Small intestine (tissue), 7 donors: Measurements from ENCODE around the gene DDX20. TPM values are rescaled to one million over a fixed set of nuclear protein-coding genes. Genes with fewer than 3 reads are reported as not detected.

Experiments used
- DNase-seq, 2 donors: peaks; one replicate each; pipeline versions ENCODE4 v3.0.0 to v3.0.0-alpha.2; 2013
- FAIRE-seq: peaks from 2 replicates; lab custom pipeline; 2012; peaks lifted over from hg19 to GRCh38; lab: Jason Lieb, UNC
- H3K27ac ChIP-seq, 3 donors: one replicate each; pipeline ENCODE4 v1.5.1; 2013; ENCODE audit warnings: low read length in 2 of 3, mild to moderate bottlenecking in 2 of 3, control low read depth in 1 of 3, inconsistent platforms in 1 of 3, low read depth in 1 of 3, moderate library complexity in 1 of 3
- H3K27me3 ChIP-seq, 3 donors: one replicate each; pipeline ENCODE4 v1.6.1; 2013; ENCODE audit warnings: low read length in 3 of 3, inconsistent platforms in 1 of 3; ENCODE audit not compliant: control insufficient read depth in 3 of 3, insufficient read depth in 3 of 3
- H3K36me3 ChIP-seq, 3 donors: one replicate each; pipeline ENCODE4 v1.6.1; 2013; ENCODE audit warnings: low read length in 3 of 3, inconsistent platforms in 1 of 3, low read depth in 1 of 3, mild to moderate bottlenecking in 1 of 3, moderate library complexity in 1 of 3; ENCODE audit not compliant: control insufficient read depth in 3 of 3, insufficient read depth in 2 of 3
- H3K4me1 ChIP-seq, 3 donors: one replicate each; pipeline ENCODE4 v1.6.1; 2013; ENCODE audit warnings: low read length in 2 of 3, inconsistent platforms in 1 of 3, low read depth in 1 of 3, mild to moderate bottlenecking in 1 of 3, moderate library complexity in 1 of 3; ENCODE audit not compliant: control insufficient read depth in 3 of 3, insufficient read depth in 2 of 3
- H3K4me3 ChIP-seq, 3 donors: one replicate each; pipeline ENCODE4 v1.5.1; 2013; ENCODE audit warnings: low read length in 3 of 3, control low read depth in 1 of 3, inconsistent platforms in 1 of 3, low read depth in 1 of 3, mild to moderate bottlenecking in 1 of 3, moderate library complexity in 1 of 3
- H3K9me3 ChIP-seq, 2 donors: one replicate each; pipeline ENCODE4 v1.6.1; 2013; ENCODE audit warnings: low read depth in 1 of 2, low read length in 1 of 2; ENCODE audit not compliant: control insufficient read depth in 2 of 2, insufficient read depth in 1 of 2
- WGBS, 3 donors: extraction: QIAGEN DNeasy Blood & Tissue Kit; methylation state at CpG; one replicate each; pipeline ENCODE4 v1.1.7; 2013; 5-methylcytosine and 5-hydroxymethylcytosine counted together
- polyA plus RNA-seq, 4 donors: library from polyadenylated mRNA; stranded (reverse) in 3 of 4; unstranded in 1 of 4; fragments of 200-250 nt in 3 of 4; fragments of 120-200 nt in 1 of 4; gene quantifications; one replicate each; pipeline versions ENCODE4 v1.2.1 to v1.2.3, GENCODE V29; 2013
- donor health status: healthy with polysubstance abuse.
- donor health status: control.
- donor health status: control.
- donor health status: Bipolar disorder and iron deficiency.
- donor health status: healthy.

DDX20 gene
- polyA plus RNA-seq, 4 donors: 3.0 to 12.5 (median 4.9) TPM

DNA sequence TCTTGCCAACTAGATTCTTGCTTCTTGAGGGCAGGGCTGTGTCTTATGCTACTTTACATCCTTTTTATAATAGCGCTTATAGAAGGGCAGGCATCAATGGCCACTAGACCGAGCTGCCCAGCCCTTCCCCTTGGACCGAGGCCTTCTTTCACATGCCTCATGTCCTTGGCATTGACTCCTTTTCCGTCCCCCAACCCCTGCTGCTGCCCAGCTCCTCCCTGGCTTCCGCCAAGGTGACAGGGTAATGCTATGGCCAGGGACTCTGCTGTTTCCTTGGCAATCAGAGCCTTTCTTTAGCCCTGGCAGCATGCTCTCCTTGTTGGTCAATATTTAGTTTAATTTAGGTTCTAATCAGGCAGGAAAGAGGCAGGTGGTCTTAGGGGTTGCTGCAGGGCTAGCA, 48.2 kb downstream of the DDX20 start:
- Histone ChIP-seq H3K4me1 (no peaks in the 10 kb centered on the region), H3K9me3 (no peaks in the 10 kb centered on the region), H3K36me3 (no peaks in the 10 kb centered on the region), H3K4me3 (no peak overlapping the region), H3K27ac (no peak overlapping the region), H3K27me3 (peaks cover 0 to 3% (median 0%) of the 10 kb centered on the region in 3 donors)
- no peak for DNase-seq
- 74 to 82% (median 77%) methylated on average over 5 of the region's 5 CpGs for WGBS, 3 donors
- no peak for FAIRE-seq

GRCh38 chr1:111804776-111805175, 49.1 kb downstream of the DDX20 start:
- 66 to 80% (median 67%) methylated on average over 11 of the region's 11 CpGs for WGBS, 3 donors

GRCh38 chr1:111805251-111805650, 49.5 kb downstream of the DDX20 start:
- WGBS, 3 donors: 73 to 75% (median 74%) methylated on average over 2 of the region's 2 CpGs
- FAIRE-seq: no peak
- Histone ChIP-seq H3K27ac (no peak overlapping the region), H3K4me3 (no peak overlapping the region), H3K36me3 (no peaks in the 10 kb centered on the region), H3K4me1 (no peaks in the 10 kb centered on the region), H3K27me3 (peaks cover 0 to 3% (median 0%) of the 10 kb centered on the region in 3 donors), H3K9me3 (no peaks in the 10 kb centered on the region)
- no peak for DNase-seq

More at GRCh38 chr1:111804776-111805175, 49.1 kb downstream of the DDX20 start:
- Histone ChIP-seq H3K4me3 (no peak overlapping the region), H3K36me3 (no peaks in the 10 kb centered on the region), H3K27me3 (peaks cover 0 to 3% (median 0%) of the 10 kb centered on the region in 3 donors), H3K27ac (no peak overlapping the region), H3K4me1 (no peaks in the 10 kb centered on the region), H3K9me3 (no peaks in the 10 kb centered on the region)
- DNase-seq (no peak), FAIRE-seq (no peak)

DNA sequence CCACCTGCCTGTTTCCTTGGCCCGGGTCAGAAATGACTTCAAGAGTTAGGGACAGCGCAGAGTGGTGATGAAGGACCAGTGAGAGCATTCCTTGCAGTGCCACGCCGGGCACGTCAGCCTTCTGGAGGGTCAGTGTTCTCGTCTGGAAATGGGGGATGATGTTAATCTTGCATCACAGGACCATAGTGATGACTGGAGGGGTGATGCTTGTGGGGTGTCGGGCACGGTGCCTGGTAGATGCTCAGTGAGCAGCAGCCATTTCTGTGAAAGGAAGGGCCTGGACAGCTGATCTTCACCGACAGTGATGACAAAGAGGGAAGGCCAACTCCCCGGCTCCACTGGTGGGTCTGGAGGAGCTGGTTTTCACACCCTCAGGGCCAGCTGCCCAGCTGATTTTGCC, 56.2 kb downstream of the DDX20 start:
- 78 to 84% (median 80%) methylated on average over 10 of the region's 10 CpGs for WGBS, 3 donors
- Histone ChIP-seq H3K4me1 (no peaks in the 10 kb centered on the region), H3K36me3 (no peaks in the 10 kb centered on the region), H3K27me3 (no peaks in the 10 kb centered on the region), H3K9me3 (no peaks in the 10 kb centered on the region), H3K4me3 (no peak overlapping the region), H3K27ac (no peak overlapping the region)
- no peak for DNase-seq
- no peak for FAIRE-seq

- FAIRE-seq: no peak
- Histone ChIP-seq H3K4me3 (no peak overlapping the region), H3K27me3 (no peaks in the 10 kb centered on the region), H3K36me3 (no peaks in the 10 kb centered on the region), H3K27ac (no peak overlapping the region), H3K9me3 (no peaks in the 10 kb centered on the region), H3K4me1 (no peaks in the 10 kb centered on the region)
- 85 to 95% (median 90%) methylated on average over 4 of the region's 4 CpGs for WGBS, 3 donors
- DNase-seq: no peak
Observed at GRCh38 chr1:111812306-111812705, 56.6 kb downstream of the DDX20 start.

DNA sequence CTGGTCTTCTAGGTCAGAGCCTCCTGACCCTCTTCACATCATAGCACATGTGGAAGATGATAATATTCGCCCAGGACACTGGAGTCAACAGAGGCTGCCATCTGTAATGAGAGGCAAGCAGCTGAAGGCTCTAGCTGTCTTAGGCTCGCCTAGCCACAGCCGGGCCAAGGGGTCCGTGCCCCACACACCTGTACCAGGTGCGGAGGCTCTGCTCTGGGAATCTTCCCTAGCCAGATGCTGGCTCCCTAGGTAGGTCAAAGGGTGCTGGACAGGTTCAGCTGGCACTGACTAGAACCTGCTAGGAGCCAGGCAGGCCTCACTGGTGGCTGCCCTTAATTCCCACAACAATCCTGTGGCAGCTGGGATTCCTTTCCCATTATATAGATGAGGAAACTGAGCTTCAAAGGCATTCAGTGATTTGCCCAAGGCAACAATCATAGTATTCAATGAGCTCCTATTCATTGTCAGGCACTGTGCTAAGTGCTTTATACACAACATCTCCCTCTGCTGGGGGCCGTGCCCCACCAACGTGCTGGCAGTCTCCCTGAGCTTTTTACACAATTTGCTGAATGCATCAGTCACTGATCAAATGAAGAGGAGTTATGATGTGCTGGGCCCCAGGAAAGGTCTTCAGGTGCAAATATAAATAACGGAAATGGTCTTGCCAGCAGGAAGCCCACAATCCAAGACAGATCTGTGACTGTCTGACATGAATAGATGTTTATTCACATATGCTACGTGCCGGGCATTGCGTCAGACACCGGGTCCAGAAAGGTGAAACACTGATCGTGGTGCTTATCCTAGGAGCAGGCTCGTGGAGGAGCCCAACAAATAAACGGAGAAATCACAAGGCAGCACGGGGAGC, 58.0 kb downstream of the DDX20 start:
- Histone ChIP-seq H3K36me3 (no peaks in the 10 kb centered on the region), H3K4me3 (no peak overlapping the region), H3K4me1 (no peaks in the 10 kb centered on the region), H3K27me3 (no peaks in the 10 kb centered on the region), H3K27ac (no peak overlapping the region), H3K9me3 (no peaks in the 10 kb centered on the region)
- 62 to 76% (median 72%) methylated on average over 16 of the region's 16 CpGs for WGBS, 3 donors
- FAIRE-seq (no peak), DNase-seq (no peak)

GRCh38 chr1:111814305-111814628, 58.6 kb downstream of the DDX20 start:
- FAIRE-seq (no peak), DNase-seq (no peak)
- no peaks in the 10 kb centered on the region for H3K4me1 ChIP-seq
- WGBS, 3 donors: 94 to 96% (median 95%) methylated on average over 9 of the region's 9 CpGs
- no peak overlapping the region for H3K27ac ChIP-seq
- no peaks in the 10 kb centered on the region for H3K9me3 ChIP-seq
- H3K27me3 ChIP-seq: no peaks in the 10 kb centered on the region
- no peaks in the 10 kb centered on the region for H3K36me3 ChIP-seq
- no peak overlapping the region for H3K4me3 ChIP-seq

DNA sequence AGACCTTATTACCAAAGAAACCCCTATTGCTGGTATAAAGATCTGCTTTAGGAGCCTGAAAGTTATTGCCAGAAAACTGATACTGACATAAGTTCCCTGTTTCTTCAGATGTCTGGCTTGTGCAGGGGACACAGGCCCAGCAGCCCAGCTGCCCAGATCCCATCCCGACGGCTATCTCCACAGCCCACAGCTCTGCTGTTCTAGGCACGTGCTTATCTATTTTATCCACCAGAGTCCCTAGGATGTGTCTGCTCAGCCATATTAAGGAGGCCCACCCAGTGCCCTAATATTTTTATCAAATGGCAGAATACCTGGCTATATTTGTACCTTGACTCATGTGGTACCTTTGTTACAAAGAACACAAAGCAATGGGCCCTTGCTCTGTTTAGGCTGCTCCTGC, 58.9 kb downstream of the DDX20 start:
- Histone ChIP-seq H3K27ac (no peak overlapping the region), H3K9me3 (no peaks in the 10 kb centered on the region), H3K4me1 (no peaks in the 10 kb centered on the region), H3K27me3 (no peaks in the 10 kb centered on the region), H3K4me3 (no peak overlapping the region), H3K36me3 (no peaks in the 10 kb centered on the region)
- FAIRE-seq: no peak
- DNase-seq: no peak
- WGBS, 3 donors: 69 to 86% (median 83%) methylated on average over 3 of the region's 3 CpGs
